GM12873 (cell line): Measurements from ENCODE around the gene NDUFB10.

Source experiments
- CTCF ChIP-seq: IDR thresholded peaks from 2 replicates; pipeline ENCODE4 v1.5.1; 2012; ENCODE audit warnings: low read depth, mild to moderate bottlenecking, moderate library complexity, low read length, control low read depth; ENCODE audit not compliant: insufficient read depth; ENCODE audit errors: missing control alignments

NDUFB10 gene

DNA sequence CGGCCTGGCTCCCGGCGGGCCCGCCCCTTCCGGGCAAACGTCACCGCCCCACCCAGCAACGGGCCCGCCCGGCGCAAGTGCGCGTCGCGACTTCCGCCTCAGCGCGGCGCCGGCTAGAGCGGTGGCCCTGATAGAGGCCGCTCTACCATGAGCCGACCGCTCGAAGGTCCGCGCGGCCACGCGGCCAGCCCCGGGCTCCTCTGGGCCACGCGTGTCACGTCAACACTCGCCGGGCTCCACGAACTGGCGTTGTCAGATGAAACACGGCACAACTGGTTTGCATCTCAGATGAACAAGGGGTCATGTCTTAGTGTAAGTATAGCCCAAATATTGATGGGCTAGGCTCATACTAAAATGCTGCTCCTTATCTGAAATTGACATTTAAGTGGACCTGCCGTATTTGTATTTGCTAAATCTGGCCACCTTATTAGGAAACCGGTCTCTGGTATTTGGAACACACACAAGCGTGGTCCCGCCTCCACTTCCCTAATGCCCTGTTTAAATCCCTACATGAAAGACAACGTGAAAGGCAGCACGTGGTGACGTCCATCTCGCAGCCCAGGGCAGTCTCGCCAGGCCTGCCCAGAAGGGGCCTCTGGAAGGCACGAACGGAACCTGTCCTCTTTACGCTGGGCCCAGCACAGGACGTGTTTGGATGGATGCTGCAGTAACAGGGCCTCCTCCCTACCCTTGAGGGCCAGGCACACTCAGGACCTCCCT, 50.6 kb downstream of the NDUFB10 start, which contains the start of gene ZNF598:
ZNF598 (minus strand) TSS at position 31 of the 720 bp plus-strand sequence.
- no peak for TF ChIP-seq CTCF
